Stimulated activated memory B cell treated with anti-CD40 and anti-IgM and Interleukin-4, amounts not matched to agents 10 μg/mL and 1 μg/mL and 100 μg/mL, for 72 hours (primary cell): ENCODE results near the gene RIPPLY3.
A peak's percentile ranks its signal among the peaks of the same experiment; 100 is the strongest.

Source experiments
- ATAC-seq: fragments of 150-1000 bp; cut with Tn5 transposase; 2 replicates; pipeline ENCODE4 v1.10.0; 2021
- H3K27ac Mint-ChIP-seq: one replicate; pipeline ENCODE4 v1.8.0; 2022; ENCODE audit warnings: mild to moderate bottlenecking, mixed read lengths
- H3K27me3 Mint-ChIP-seq: one replicate; pipeline ENCODE4 v1.8.0; 2022; ENCODE audit warnings: mixed read lengths
- H3K36me3 Mint-ChIP-seq: one replicate; pipeline ENCODE4 v1.8.0; 2022; ENCODE audit warnings: mixed read lengths
- H3K4me1 Mint-ChIP-seq: one replicate; pipeline ENCODE4 v1.8.0; 2022; ENCODE audit warnings: mixed read lengths
- H3K4me3 Mint-ChIP-seq: one replicate; pipeline ENCODE4 v1.8.0; 2022; ENCODE audit warnings: mild to moderate bottlenecking, moderate library complexity, mixed read lengths
- H3K9me3 Mint-ChIP-seq: one replicate; pipeline ENCODE4 v1.8.0; 2022; ENCODE audit warnings: mixed read lengths

Gene RIPPLY3, protein sequence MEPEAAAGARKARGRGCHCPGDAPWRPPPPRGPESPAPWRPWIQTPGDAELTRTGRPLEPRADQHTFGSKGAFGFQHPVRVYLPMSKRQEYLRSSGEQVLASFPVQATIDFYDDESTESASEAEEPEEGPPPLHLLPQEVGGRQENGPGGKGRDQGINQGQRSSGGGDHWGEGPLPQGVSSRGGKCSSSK

GRCh38 chr21:37006486-37007291, at the start of gene RIPPLY3:
TSS of gene RIPPLY3 (plus strand) at chr21:37006702. CDS start at chr21:37006773, 71 bp downstream.
- Mint-ChIP-seq H3K9me3 (no peaks in the 10 kb centered on the region), H3K27ac (no peak within 1 kb of the TSS), H3K36me3 (no peaks in the 10 kb centered on the region), H3K27me3 (peaks cover 47% of the 10 kb centered on the region), H3K4me1 (peaks cover 13% of the 10 kb centered on the region), H3K4me3 (peak within 1 kb of the TSS; percentile 48)
- peak; percentile 28 for ATAC-seq

- Mint-ChIP-seq H3K36me3 (peaks cover 34% of the 10 kb centered on the region), H3K9me3 (no peaks in the 10 kb centered on the region), H3K4me3 (no peak overlapping the region), H3K27ac (no peak overlapping the region), H3K27me3 (no peaks in the 10 kb centered on the region), H3K4me1 (no peaks in the 10 kb centered on the region)
- ATAC-seq, result no peak
Measured at GRCh38 chr21:36959020-36959835, 47.3 kb upstream of the RIPPLY3 start.

DNA sequence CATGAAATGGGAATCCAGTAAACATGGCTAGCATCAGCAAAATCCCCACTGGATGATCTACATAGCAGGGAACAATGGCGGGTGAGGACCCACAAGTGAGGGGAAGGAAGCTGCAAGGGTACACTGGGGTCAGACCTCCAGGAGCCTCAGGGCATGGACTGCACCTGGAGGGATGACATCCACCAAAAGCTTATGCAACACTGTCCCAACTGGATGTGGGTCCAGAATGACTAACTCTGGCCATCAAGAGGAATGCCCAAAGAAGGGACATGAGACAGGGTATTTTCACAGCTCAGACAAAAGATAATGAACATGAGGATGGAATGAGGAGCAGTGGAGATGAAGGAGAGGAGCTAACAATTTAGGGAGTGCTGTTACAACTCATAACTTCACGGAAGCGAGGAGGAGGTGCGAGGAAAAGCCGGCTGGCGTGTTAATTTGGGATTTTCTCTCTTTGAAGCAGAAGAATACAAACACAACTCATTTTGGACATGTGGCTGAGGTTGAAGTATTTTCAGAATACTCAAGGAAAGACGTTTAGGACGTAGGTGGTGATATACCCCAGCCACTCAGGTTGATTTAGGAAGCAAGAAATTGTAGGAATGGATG, 45.7 kb upstream of the RIPPLY3 start:
- Mint-ChIP-seq H3K36me3 (peaks cover 33% of the 10 kb centered on the region), H3K9me3 (no peaks in the 10 kb centered on the region), H3K4me3 (no peak overlapping the region)

GRCh38 chr21:36962098-36962780, 44.3 kb upstream of the RIPPLY3 start:
- Mint-ChIP-seq H3K36me3 (peaks cover 20% of the 10 kb centered on the region), H3K4me3 (no peak overlapping the region), H3K27ac (no peak overlapping the region), H3K9me3 (no peaks in the 10 kb centered on the region), H3K27me3 (no peaks in the 10 kb centered on the region), H3K4me1 (peaks cover 15% of the 10 kb centered on the region)
- no peak for ATAC-seq

More for the DNA sequence above, 45.7 kb upstream of the RIPPLY3 start:
- H3K4me1 Mint-ChIP-seq, result peaks cover 13% of the 10 kb centered on the region
- no peaks in the 10 kb centered on the region for H3K27me3 Mint-ChIP-seq
- H3K27ac Mint-ChIP-seq, result no peak overlapping the region
- no peak for ATAC-seq

- Mint-ChIP-seq H3K27ac (peak overlapping the region; percentile 82), H3K36me3 (peaks cover 16% of the 10 kb centered on the region), H3K4me3 (no peak overlapping the region), H3K4me1 (peaks cover 15% of the 10 kb centered on the region), H3K9me3 (no peaks in the 10 kb centered on the region), H3K27me3 (no peaks in the 10 kb centered on the region)
- no peak for ATAC-seq
Measured at GRCh38 chr21:36964398-36964797, 42.1 kb upstream of the RIPPLY3 start.

GRCh38 chr21:36964827-36965719, 41.4 kb upstream of the RIPPLY3 start:
- no peaks in the 10 kb centered on the region for H3K9me3 Mint-ChIP-seq
- no peak for ATAC-seq
- peak overlapping the region; percentile 82 for H3K27ac Mint-ChIP-seq
- H3K4me1 Mint-ChIP-seq, result peaks cover 15% of the 10 kb centered on the region
- H3K27me3 Mint-ChIP-seq, result no peaks in the 10 kb centered on the region
- H3K36me3 Mint-ChIP-seq, result peaks cover 10% of the 10 kb centered on the region
- H3K4me3 Mint-ChIP-seq, result peak overlapping the region; percentile 77

- no peaks in the 10 kb centered on the region for H3K9me3 Mint-ChIP-seq
- H3K27me3 Mint-ChIP-seq, result no peaks in the 10 kb centered on the region
- H3K4me3 Mint-ChIP-seq, result peak overlapping the region; percentile 77
- no peak for ATAC-seq
- peaks cover 15% of the 10 kb centered on the region for H3K4me1 Mint-ChIP-seq
- H3K27ac Mint-ChIP-seq, result peak overlapping the region; percentile 82
- peaks cover 4% of the 10 kb centered on the region for H3K36me3 Mint-ChIP-seq
Measured at GRCh38 chr21:36965720-36966065, 40.8 kb upstream of the RIPPLY3 start.

DNA sequence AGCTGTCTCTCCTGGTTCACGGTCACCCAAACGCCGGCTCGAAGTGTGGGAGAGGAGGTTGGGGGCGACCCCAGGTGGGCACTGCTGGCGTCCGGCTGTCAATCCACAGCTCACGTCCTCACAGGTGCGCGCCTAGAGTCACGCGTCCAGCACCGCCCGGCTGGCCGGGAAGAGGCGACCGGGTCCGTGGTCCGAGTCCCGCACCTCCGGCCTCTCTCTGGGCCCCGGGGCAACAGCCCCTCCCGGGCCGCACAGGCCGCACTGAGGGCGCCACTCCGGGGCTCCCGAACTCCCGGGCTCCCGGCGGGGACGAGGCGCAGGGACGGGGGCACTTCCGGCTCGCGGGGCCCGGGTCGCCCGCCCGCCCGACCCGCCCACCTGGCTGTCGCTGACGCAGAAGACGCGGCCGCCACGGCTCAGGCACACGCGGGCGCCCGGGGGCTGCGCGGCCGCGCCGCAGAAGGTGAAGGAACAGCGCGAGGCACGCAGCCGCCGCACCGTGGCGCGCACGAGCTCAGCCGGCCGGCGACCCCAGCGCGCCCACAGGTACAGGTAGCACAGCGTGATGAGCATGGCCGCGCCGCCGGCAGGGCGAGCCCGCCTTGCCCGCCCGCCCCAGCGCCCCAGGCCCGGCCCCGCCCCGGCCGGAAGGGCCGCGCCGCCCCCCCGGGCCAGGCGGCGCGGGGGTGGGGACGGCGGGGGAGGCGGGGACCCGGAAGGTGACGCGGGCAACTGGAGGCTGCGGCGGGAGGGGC, 40.3 kb upstream of the RIPPLY3 start, which contains the start of gene HLCS:
Gene HLCS (minus strand): TSS at position 604 of the 755 bp plus-strand sequence. CDS start 31 bp downstream, at position 573.
- peak; percentile 93 for ATAC-seq
- Mint-ChIP-seq H3K27me3 (no peaks in the 10 kb centered on the region), H3K4me1 (peaks cover 15% of the 10 kb centered on the region), H3K4me3 (peak within 1 kb of the TSS; percentile 77), H3K36me3 (no peaks in the 10 kb centered on the region), H3K9me3 (no peaks in the 10 kb centered on the region), H3K27ac (peak within 1 kb of the TSS; percentile 82)

DNA sequence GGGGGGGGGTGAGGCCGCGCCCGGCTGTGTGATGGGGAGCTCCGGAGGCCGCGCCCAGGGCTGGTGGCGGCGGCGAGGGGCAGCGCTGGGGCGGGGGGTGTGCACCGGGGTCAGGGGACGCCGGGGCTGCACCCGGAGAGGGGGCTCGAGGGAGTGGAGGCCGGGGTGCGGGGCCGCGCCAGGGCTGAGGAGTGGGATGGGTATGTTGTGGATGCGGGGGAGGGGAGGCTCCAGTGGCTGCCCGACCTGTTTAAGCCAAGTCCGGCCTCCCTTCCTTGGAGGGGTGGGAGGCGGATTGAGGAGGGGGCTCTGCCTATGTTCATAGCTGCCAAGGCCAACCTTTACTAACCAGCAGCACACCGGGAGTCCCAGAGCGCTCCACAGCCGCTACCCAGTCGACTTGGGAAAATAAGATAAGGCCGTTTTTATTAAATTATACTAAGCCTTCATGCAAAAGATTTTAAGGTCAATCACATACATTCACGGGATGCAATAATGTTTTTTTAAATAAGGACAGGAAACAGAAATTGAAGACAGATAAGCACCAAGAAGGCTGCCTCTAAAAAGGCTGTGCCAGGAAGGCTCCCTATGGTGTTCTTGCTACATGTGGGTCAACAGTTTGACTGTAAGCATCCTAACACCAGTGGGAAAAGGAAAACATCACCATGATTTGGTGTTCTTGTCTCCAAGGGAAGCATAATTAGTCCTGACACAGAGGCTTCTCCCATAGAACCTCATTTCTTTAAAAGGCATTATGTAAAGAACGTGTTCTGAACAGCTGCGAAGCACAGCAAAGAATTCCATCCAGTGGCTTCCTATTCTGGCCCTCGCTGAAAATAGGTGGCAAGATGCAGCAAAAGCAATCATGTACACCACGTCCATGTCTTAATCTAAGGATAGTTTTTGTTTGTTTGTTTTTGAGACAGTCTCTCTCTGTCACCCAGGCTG, 39.4 kb upstream of the RIPPLY3 start:
- H3K27ac Mint-ChIP-seq, result peak overlapping the region; percentile 80

DNA sequence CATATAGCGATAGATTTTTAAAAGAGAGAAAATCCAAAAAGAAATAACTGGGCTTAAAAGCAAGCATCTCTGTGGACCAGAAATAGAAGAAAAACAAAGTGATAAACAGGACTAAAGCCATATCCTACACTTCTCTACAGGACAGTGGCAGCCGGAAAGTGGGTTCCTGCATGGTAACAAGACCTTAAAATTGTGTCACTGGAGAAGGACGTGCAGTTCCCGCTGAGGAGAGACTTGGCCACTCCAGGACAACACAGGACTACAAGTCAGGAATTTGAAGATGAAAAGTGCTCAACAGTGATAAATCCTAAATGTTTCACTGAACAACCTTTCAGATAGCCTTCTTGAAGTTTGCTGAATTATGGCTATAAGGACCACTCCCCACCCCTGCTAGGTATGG, 38.1 kb upstream of the RIPPLY3 start:
- Mint-ChIP-seq H3K4me3 (no peak overlapping the region), H3K27me3 (no peaks in the 10 kb centered on the region)

More for the DNA sequence above, 39.4 kb upstream of the RIPPLY3 start:
- Mint-ChIP-seq H3K27me3 (no peaks in the 10 kb centered on the region), H3K9me3 (no peaks in the 10 kb centered on the region), H3K4me1 (peaks cover 15% of the 10 kb centered on the region), H3K36me3 (no peaks in the 10 kb centered on the region), H3K4me3 (peak overlapping the region; percentile 73)
- ATAC-seq, result peak; percentile 67

DNA sequence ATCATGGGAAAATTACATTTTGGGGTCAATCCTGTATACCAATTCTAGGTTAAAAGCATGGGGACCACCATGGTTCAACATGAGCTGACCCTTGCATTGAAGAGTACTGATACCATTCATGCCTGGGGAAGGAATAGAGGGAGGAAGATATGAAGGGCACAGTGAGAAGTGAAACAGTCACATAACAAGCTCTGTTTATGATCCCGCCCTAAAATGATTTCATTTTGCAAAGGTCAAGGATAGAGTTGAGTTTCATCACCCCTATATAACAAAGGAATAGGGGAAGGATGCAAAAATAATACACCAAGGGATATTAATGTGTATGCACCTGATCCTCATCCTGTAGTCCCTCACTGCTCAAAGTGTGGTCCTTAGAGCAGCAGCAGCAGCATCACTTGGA, 37.5 kb upstream of the RIPPLY3 start:
- H3K4me1 Mint-ChIP-seq, result peaks cover 15% of the 10 kb centered on the region

More for the DNA sequence above, 38.1 kb upstream of the RIPPLY3 start:
- peak overlapping the region; percentile 16 for H3K27ac Mint-ChIP-seq
- H3K9me3 Mint-ChIP-seq, result no peaks in the 10 kb centered on the region
- no peaks in the 10 kb centered on the region for H3K36me3 Mint-ChIP-seq
- peaks cover 15% of the 10 kb centered on the region for H3K4me1 Mint-ChIP-seq
- no peak for ATAC-seq

More for the DNA sequence above, 37.5 kb upstream of the RIPPLY3 start:
- no peaks in the 10 kb centered on the region for H3K36me3 Mint-ChIP-seq
- no peaks in the 10 kb centered on the region for H3K27me3 Mint-ChIP-seq
- ATAC-seq, result no peak
- H3K4me3 Mint-ChIP-seq, result no peak overlapping the region
- no peaks in the 10 kb centered on the region for H3K9me3 Mint-ChIP-seq
- peak overlapping the region; percentile 16 for H3K27ac Mint-ChIP-seq
